ENCODE results near the gene ARSD.
"Not testable (repeated sequence)": the region's sequence is repeated elsewhere in the genome, so short reads cannot be mapped to it uniquely, and the experiment has no call there.

Gene ARSD

DNA sequence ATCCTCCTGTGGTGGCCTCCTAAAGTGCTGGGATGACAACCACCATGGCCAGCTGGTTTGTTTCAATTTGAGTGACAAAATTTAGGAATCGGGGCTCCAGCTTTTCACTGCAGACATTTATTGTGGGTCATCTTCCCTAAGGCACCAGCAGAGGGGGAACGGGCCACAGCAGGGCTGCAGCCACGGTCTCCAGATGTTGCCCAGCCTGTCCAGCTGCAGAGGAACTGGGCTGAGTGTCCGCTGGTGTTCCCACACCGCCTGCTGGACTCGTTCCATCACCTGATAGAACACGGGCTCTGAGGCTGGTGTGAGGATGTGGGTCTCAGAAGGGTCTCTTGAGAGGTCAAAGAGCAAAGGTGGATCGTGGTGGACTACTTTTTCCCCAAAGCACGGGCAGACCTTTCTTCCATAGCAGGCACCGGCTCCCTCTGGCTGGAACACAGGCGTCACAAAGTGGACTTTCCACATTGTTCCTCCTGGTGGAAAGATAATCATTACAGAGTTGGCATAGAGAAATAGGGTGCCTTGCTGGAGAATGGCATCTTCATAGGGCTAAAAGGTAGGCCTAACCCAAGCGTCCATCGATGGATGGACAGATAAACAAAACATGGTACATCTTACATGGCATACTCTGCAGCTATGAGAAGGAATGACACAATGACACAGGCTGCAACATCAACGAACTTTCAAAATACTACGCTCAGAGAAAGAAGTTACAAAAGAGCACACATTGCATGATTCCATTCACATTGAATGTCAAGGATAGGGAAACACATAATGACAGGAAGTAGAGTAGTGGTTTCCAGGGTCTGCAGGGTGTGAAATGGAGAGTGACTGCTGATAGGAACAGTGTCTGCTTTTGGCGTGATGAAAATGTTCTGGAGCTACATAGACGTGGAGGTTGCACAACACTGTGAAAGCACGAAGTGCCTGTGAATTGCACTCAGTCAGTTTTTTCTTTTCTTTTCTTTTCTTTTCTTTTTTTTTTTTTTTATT lies 5.9 kb upstream of the ARSD start:
- in situ Hi-C loops (cut with MboI; ENCODE audit: low pct_unique_long_range_greater_than_20kb, low sequenced_read_pairs), result no loop called here
- peak; percentile 76 for DNase-seq

DNA sequence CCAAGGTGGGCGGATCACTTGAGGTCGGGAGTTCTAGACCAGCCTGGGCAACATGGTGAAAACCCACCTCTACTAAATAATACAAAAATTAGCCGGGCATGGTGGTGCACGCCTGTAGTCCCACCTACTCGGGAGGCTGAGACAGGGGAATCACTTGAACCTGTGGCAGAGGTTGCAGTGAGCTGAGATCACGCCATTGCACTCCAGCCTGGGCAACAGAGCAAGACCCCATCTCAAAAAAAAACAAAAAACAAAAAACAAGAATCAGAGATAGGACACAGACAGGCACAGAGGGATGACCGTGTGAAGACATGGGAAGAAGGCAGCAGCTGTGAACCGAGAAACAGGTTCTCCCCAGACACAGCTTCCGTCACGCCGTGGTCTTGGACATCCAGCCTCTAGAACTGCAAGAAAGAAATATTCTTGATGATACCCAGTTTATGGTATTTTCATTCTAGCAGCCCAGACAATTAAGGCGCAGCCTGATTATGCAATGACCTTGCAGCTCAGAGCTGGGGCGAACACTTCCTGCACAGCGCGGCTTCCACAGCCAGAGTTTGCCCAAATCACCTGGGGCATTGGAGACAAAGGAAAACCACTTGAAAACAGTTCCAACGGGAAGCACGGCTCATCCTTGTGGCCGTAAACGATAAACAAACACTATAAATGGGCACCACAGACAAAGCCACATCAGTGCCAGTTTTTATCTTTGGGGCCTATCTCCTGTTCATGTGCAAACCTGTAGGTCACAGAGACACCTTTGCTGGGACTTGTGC lies 4.2 kb upstream of the ARSD start:
- DNase-seq, result peak; percentile 31
- in situ Hi-C loops (cut with MboI; ENCODE audit: low pct_unique_long_range_greater_than_20kb, low sequenced_read_pairs), result no loop called here

DNA sequence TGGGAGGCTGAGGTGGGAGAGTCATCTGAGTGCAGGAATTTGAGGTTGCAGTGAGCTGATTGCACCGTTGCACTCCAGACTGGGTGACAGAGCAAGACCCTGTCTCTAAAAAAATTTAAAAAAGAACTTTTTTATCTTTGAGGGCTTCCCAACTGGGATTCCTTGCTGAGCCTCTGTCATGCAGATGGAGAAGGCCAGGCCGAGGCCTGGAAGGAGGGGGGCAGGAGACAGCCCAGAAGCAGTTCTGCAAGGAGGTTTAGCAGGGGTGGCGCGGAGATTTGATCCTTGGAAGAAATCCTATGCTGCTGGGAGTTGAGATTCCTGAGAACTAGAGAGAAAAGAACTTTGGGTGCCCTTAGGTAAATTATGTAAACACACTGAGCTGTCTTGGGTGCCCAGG lies 2.5 kb upstream of the ARSD start:
- DNase-seq, result no peak
- in situ Hi-C loops (cut with MboI; ENCODE audit: low pct_unique_long_range_greater_than_20kb, low sequenced_read_pairs), result no loop called here

DNA sequence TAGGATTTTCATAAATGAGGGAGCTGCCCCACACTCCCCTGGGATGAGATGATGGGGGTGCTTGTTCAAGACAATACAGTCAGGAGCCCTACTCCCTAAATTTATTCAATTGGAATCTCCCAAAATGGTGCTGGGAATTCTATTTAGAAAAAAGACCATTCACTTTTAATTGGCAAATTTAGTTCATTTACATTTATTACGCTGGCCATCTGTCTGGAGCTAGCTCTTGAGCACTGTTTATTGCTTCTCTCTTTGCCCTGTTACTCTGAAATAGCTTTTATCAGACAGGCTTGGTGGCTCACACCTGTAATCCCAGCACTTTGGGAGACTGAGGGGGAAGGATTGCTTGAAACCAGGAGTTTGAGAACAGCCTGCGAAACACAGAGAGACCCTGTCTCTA lies 2.0 kb upstream of the ARSD start:
- no peak for DNase-seq
- in situ Hi-C loops (cut with MboI; ENCODE audit: low pct_unique_long_range_greater_than_20kb, low sequenced_read_pairs), result no loop called here

DNA sequence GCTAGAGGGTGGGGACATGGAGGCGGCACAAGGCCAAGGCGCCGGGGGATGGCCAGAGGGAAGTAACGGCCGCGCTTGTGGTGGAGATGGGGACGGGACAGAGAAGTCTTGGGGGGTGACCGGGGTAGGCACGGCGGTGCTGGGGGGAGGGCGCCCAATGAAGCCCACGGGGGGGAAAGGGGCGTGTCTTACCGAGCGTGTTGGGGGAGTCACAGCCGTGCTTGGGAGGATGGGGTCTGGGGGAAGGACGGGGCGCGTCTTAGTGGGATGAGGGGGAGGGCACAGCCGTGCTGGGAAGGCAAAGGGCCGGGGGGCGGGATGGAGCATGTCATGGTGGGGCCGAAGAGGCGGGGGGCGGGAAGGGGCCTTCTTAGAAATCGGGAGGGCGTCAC lies 952 bp downstream of the ARSD start:
- peak; percentile 80 for DNase-seq
- in situ Hi-C loops (cut with MboI; ENCODE audit: low pct_unique_long_range_greater_than_20kb, low sequenced_read_pairs), result no loop called here

DNA sequence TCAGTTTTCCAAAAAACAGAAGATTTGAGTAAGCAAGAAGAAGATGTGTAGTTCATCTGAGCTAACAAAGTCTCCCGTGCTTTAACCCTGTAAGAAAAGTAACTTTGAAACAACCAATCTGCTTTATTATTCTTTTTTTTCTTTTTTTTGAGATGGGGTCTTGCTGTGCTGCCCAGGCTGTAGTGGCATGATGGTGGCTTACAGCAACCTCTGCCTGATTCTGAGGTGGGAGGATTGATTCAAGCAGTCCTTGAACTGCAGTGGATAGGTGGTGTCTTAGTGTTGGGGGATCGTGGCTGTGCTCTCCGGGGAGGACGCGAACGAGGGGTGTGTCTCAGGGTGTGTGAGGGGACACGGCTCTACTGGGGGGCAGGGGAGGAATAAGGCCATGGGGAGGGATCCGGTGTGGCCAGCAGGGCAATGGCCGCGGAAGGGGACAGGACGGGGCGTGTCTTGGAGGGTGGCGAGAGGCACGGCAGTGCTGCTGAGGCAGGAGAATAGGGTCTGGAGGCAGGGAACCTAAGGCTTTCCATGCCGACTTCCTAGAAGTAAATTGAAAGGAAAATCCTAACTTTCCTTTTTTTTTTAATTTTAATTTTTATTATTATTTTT lies 2.4 kb downstream of the ARSD start:
- in situ Hi-C loops (cut with MboI; ENCODE audit: low pct_unique_long_range_greater_than_20kb, low sequenced_read_pairs), result no loop called here

DNA sequence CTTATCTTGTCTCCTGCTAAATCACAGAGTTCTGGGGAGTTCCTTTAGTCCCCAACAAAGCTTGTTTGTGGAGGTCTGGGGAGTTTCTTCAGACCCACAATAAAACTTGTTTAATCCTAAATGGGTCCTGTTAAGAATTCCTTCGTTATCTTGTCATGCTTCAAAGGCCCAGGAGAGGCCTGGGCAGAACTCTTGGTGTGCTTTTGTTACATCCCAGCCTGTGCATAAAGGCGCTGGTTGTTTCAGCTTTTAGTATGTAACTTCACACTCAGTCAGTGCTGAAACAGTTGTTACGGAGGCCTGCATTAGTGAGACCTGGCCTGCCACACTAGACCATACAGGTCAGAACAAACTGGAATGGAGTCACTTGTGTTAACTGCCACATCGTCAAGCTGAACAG lies 2.9 kb downstream of the ARSD start:
- DNase-seq; in situ Hi-C loops (cut with MboI; ENCODE audit: low pct_unique_long_range_greater_than_20kb, low sequenced_read_pairs): not testable (repeated sequence)

More for the DNA sequence above, 2.4 kb downstream of the ARSD start:
- no peak for DNase-seq

DNA sequence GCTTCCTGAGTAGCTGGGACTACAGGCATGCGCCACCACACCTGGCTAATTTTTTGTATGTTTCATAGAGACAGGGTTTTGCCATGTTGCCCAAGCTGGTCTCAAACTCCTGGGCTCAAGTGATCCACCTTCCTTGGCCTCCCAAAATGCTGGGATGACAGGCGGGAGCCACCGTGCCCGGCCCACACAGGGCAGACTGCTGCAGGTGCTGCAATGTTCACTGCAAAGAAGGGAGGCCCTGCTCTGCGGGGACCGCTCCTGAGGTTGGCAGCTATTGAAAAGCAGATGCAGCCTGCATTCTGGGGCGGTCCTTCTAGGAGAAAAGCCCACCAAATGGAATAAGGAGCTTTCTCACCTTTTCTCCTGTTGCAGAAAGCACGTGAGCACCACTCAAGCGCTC lies 5.0 kb downstream of the ARSD start:
- in situ Hi-C loops (cut with MboI; ENCODE audit: low pct_unique_long_range_greater_than_20kb, low sequenced_read_pairs), result no loop called here
- no peak for DNase-seq

DNA sequence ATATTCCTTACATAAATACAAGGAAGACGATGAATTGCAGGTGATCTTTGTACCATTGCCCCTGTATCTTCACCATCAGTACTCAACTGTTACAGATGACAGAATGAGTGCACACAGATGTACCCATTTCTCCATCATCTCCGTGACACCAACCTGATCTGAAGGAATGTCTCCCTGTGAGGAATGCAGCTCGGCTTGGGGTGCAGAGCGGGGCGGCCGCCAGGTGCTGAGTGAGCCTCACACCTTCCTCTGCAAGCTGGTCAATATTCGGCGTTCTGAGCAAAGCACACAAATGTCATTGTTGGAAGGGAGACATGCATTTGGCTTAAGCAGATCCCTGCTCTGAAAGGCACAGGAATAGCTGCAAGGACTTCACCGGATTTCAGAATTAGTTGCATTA lies 7.4 kb downstream of the ARSD start:
- in situ Hi-C loops (cut with MboI; ENCODE audit: low pct_unique_long_range_greater_than_20kb, low sequenced_read_pairs), result no loop called here
- DNase-seq, result no peak

DNA sequence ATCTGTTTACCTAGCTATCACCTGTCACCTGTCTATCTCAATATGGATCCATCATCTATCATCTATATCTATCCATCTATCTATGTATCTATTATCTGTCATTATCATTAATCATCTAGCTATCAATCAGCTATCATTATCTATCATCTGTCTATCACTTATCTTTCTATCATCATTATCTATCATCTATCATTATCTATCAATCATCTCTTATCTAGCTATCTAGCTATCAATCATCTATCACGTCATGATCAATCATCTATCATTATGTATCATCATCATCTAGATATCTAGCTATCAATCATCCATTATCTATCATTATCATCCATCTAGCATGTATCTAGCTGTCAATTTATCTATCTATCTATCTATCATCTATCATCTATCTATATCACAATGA lies 7.9 kb downstream of the ARSD start:
- in situ Hi-C loops (cut with MboI; ENCODE audit: low pct_unique_long_range_greater_than_20kb, low sequenced_read_pairs), result no loop called here
- no peak for DNase-seq

DNA sequence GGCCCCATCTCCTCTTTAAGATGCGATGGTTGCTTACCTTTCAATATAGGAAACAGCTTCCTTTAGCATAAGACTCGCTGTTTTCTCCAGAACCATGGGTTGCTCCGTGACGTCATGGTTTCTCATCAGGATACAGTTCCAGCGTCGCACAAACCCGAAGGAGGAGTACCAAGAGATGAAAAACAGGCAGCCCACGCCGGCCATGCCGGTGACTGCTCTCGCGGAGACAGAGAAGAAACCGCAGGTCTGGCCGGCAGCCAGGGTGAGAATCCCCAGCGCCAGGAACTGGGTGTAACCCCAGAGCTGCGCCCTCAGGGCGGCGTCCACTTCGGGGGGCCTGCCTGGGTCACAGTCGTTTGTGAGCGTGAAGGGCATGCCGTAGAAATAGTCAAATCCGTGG lies 11.4 kb downstream of the ARSD start:
- no peak for DNase-seq
- in situ Hi-C loops (cut with MboI; ENCODE audit: low pct_unique_long_range_greater_than_20kb, low sequenced_read_pairs), result no loop called here

DNA sequence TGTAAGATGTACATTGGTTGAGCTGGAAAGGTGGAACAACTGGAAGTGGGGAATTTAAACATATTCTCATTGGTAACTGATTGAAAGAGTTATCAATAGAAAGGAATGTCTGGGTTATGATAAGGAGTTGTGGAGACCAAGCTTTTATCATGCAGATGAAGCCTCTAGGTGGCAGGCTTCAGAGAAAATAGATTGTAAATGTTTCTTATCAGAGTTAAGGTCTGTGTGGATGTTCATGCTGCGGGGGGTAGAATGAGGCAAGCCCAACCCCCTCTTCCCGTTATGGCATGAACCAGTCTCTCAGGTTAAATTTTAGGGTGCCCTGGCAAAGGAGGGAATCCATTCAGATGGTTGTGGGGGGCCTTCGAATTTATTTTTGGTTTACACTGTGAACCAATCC lies 16.0 kb downstream of the ARSD start:
- in situ Hi-C loops (cut with MboI; ENCODE audit: low pct_unique_long_range_greater_than_20kb, low sequenced_read_pairs), result no loop called here
- DNase-seq, result no peak

DNA sequence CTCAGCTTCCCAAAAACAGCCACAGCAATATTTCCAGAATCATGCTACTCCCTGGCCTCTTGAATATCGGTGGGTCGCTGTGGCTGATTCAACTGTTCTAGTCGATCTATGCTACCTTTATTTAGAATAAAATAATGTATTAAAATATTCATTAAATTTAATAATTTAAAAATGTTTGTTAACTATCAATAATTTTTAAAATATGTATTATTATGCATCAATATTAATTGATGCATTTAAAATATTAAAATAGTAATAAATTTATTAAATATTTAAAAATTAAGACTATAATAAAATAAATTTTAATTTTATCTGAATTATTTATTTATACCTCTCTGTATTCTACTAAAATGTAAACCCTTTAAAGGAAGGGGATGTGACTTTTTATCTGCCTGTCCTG lies 19.0 kb downstream of the ARSD start:
- DNase-seq, result no peak
- in situ Hi-C loops (cut with MboI; ENCODE audit: low pct_unique_long_range_greater_than_20kb, low sequenced_read_pairs), result no loop called here

DNA sequence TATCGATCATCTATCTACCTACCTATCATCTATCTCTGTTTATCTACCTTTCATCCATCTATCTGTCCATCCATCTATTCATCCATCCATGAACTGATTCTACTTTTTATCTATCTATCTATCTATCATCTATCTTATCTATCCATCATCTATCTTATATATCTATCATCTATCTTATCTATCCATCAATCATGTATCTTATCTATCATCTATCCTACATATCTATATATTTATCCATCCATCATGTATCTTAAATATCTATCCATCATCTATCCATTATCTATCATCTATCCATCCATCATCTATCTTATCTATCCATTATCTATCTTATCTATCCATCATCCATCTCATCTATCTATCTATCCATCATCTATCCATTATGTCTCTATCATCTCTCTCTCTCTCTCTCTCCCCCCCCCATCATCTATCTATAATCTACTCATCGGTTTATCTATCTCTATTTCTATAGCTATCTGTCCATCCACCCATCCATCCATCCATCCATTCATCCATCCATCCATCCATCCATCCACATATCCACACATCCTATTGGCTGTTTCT lies 20.9 kb downstream of the ARSD start:
- in situ Hi-C loops (cut with MboI; ENCODE audit: low pct_unique_long_range_greater_than_20kb, low sequenced_read_pairs), result no loop called here
- DNase-seq, result no peak

DNA sequence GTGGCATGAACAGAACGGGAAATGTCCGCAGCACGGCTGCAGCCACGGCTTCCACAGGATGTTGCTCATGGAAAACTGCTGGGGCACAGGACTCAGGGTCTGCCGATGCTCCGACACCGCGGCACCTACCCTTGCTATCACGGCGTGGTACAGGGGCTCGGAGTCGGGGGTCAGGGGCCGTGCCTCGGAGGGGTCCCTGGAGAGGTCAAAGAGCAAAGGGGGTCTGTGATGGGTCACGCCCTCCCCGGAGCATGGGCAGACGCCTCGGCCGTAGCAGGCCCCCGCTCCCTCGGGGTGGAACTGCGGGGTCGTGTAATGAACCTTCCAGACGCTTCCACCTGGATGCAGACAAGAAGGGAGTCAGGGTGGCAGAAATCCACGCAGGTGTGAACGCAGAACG lies 21.8 kb downstream of the ARSD start:
- in situ Hi-C loops (cut with MboI; ENCODE audit: low pct_unique_long_range_greater_than_20kb, low sequenced_read_pairs), result no loop called here
- no peak for DNase-seq

DNA sequence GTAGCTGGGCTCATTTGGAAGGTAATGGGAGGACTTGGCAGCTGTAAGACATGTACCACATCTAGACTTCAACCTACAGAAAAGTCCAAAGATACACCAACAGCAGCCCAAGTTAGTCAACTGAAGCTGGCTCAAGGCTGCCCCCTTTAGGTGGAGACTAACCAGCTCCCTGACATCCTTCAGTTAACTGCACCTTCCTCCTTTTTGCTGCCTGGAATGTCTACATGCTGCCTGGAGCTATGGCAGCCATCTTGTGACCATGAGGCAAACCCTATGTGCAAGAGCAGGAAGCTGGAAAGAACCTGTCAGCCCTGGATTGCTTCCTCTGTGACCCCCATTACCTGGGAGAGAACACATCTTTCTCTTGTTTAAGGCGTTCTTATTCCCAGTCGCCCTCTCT lies 25.8 kb downstream of the ARSD start:
- in situ Hi-C loops (cut with MboI; ENCODE audit: low pct_unique_long_range_greater_than_20kb, low sequenced_read_pairs), result no loop called here
- no peak for DNase-seq

DNA sequence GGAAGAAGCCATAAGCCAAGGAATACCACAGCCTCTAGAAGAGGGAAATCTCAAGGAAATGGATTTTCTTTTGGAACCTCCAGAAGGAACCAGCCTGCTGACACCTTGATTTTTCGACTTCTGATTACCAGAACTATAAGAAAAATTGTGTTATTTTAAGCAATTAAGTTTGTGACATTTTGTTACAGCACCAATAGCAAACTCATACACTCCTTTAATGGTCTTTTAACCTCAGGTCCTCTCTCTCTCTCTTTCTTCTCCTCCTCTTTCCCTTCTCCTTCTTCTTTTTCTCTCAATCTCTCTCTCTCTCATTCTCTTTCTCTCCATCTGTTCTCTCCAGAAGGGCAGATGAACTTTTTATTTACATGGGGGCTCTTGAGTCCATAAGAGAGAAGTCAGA lies 26.3 kb downstream of the ARSD start:
- DNase-seq, result no peak
- in situ Hi-C loops (cut with MboI; ENCODE audit: low pct_unique_long_range_greater_than_20kb, low sequenced_read_pairs), result no loop called here

DNA sequence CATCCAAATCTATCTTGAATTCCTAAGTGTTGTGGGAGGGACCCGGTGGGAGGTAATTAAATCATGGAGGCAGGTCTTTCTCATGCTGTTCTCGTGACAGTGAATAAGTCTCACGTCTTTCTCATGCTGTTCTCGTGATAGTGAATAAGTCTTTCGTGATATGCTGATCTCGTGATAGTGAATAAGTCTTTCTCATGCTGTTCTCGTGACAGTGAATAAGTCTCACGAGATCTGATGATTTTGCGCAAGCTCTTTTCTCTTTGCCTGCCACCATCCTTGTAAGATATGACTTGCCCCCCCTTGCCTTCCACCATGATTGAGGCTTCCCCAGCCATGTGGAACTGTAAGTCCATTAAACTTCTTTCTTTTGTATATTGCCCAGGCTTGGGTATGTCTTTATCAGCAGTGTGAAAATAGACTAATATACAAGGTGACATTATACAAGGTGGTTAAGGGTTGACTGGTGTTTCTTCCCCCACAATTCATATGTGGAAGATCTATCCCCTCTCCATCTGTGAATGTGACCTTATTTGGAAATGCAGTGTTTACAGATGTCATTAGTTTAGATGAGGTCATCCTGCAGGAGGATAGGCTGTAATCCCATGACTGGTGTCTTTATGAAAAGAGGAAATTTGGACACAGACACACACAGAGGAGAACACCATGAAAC lies 27.6 kb downstream of the ARSD start:
- no peak for DNase-seq
- in situ Hi-C loops (cut with MboI; ENCODE audit: low pct_unique_long_range_greater_than_20kb, low sequenced_read_pairs), result no loop called here

DNA sequence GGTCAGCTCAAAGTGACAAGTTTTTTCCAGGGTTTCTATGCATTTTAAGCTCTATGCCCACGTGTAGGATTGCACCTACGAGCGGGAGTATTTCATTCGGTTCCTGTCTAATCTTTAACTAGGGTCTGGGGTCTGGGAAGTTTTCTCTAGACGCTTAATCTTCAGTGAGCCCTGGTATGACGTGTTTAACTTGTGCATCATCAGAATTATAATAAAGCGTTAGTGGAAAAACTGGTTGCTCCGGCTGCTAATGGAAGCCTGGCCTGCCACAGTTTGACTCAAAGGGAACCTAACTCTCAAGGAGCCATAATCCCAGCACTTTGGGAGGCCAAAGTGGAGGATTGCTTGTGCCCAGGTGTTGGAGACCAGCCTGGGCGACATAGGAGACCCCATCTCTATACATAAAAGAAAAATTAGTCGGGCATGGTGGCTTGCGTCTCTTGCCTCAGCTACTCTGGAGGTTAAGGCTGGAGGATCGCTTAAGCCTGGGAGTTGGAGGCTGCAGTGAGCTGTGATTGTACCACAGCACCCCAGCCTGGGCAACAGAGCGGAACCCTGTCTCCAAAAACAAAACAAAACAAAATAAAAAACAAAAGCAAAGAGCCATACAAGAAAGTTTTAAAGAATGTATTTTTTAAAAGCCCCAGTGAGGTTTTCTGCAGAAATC lies 30.2 kb downstream of the ARSD start:
- DNase-seq, result no peak
- in situ Hi-C loops (cut with MboI; ENCODE audit: low pct_unique_long_range_greater_than_20kb, low sequenced_read_pairs), result no loop called here
